Tibial artery (tissue), 4 donors: ENCODE data around the gene USP11.

Source experiments
- DNase-seq, 2 donors: peaks; one replicate each; pipeline ENCODE4 v3.0.0-alpha.2; 2019
- H3K27ac ChIP-seq, 2 donors: fragments of 200-600 bp; sonication (generic) in 1 of 2; 1 replicate in 1 of 2; 2 replicates in 1 of 2; pipeline ENCODE4 v1.5.1; 2018 to 2019; ENCODE audit warnings: mild to moderate bottlenecking in 1 of 2
- H3K27me3 ChIP-seq, 2 donors: fragments of 200-600 bp; sonication (generic) in 1 of 2; one replicate each; pipeline versions ENCODE4 v1.5.1 to v1.6.0; 2016 to 2019
- H3K36me3 ChIP-seq, 3 donors: fragments of 200-600 bp; sonication (generic) in 2 of 3; one replicate each; pipeline ENCODE4 v1.5.1; 2016 to 2019; ENCODE audit warnings: mild to moderate bottlenecking in 2 of 3
- H3K4me1 ChIP-seq, 4 donors: fragments of 200-600 bp; sonication (generic) in 2 of 4; 1 replicate in 3 of 4; 2 replicates in 1 of 4; pipeline ENCODE4 v1.5.1; 2016 to 2019
- H3K4me3 ChIP-seq, 2 donors: fragments of 200-600 bp; sonication (generic) in 1 of 2; 1 replicate in 1 of 2; 2 replicates in 1 of 2; pipeline ENCODE4 v1.5.1; 2018 to 2019; ENCODE audit warnings: mild to moderate bottlenecking in 2 of 2
- H3K9me3 ChIP-seq, 3 donors: fragments of 200-600 bp; sonication (generic) in 1 of 3; one replicate each; pipeline ENCODE4 v1.5.1; 2016 to 2019
- intact Hi-C: fragments of 100-400 bp; cut with DNase I; formaldehyde crosslinking; loops from one replicate; pipeline ENCODE4 v1.15.0; 2023; ENCODE audit warnings: low total_unique reads
- TF ChIP-seq, protein P1 (sequence below), 2 experiments: fragments of 200-600 bp in 1 of 2; fragments of 450-650 bp in 1 of 2; IDR thresholded peaks; one replicate each; pipeline ENCODE4 v1.5.1; 2017 to 2019; ENCODE audit warnings: antibody characterized with exemption in 2 of 2, mild to moderate bottlenecking in 1 of 2, moderate library complexity in 1 of 2

Gene USP11

DNA sequence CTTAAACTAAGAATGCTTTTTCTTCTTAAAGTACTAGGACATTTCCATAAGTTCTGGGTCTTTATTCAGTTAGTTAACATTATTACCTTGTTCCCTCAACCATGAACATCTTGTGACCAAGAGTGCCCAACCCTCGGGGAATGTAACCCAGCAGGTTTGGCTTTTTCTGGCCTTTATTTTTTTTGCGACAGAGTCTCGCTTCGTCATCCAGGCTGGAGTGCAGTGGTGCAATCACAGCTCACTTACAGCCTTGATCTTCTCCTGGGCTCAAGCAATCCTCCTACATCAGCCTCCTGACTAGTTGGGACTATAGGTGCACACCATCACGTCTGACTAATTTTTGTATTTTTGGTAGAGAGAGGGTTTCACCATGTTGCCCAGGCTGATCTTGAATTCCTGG, 65.1 kb downstream of the USP11 start:
- Histone ChIP-seq H3K9me3 (peaks cover 0 to 10% (median 6%) of the 10 kb centered on the region in 3 donors), H3K4me3 (no peak overlapping the region), H3K36me3 (no peaks in the 10 kb centered on the region), H3K4me1 (no peaks in the 10 kb centered on the region), H3K27ac (no peak overlapping the region), H3K27me3 (no peaks in the 10 kb centered on the region)
- TF ChIP-seq, protein P1, sequence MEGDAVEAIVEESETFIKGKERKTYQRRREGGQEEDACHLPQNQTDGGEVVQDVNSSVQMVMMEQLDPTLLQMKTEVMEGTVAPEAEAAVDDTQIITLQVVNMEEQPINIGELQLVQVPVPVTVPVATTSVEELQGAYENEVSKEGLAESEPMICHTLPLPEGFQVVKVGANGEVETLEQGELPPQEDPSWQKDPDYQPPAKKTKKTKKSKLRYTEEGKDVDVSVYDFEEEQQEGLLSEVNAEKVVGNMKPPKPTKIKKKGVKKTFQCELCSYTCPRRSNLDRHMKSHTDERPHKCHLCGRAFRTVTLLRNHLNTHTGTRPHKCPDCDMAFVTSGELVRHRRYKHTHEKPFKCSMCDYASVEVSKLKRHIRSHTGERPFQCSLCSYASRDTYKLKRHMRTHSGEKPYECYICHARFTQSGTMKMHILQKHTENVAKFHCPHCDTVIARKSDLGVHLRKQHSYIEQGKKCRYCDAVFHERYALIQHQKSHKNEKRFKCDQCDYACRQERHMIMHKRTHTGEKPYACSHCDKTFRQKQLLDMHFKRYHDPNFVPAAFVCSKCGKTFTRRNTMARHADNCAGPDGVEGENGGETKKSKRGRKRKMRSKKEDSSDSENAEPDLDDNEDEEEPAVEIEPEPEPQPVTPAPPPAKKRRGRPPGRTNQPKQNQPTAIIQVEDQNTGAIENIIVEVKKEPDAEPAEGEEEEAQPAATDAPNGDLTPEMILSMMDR (IDR thresholded peaks at IDR 0.05): no peak
- intact Hi-C loops: no loop called here
- no peak for DNase-seq
